NCI-H82 treated with DMSO at 0.1 percent for 48 hours (cell line): ENCODE results near the gene TOPORS.
"Not testable (repeated sequence)": the region's sequence is repeated elsewhere in the genome, so short reads cannot be mapped to it uniquely, and the experiment has no call there.

Source experiments
- DNase-seq: peaks from one replicate; lab custom pipeline; 2025; ENCODE audit not compliant: unreplicated experiment; lab: John Stamatoyannopoulos, UW

The TOPORS gene

DNA sequence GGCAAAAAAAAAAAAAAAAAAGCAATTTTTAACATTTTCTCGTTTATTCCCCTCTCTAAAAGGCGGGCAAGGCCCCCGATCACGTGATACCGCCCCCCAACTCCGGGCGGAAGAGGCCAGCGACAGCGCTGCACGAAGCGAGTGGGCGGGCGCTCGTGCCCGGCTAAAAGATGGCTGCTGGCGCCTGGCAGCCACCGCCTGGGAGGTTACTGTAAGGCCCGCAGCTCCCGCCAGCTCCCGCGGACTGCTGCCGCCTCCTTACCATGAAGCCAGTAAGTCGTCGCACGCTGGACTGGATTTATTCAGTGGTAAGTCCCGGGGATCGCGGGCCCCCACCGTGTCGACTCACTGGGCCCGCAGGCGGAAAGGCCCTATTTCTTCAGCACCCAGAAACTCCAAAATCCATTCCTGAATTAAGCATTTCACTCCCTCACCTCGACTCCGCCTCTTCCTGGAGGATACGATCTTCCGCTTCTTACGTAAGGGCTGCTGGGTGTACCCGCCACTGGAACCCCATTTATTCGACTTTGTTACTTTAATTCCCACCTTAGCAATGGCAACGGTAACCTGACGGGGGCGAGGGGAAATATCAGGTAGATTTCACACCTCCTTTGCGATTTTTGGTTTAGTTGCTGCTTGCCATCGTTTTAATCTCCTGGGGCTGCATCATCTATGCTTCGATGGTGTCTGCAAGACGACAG, at the start of gene TOPORS, which contains the start of gene SMIM27:
TOPORS (minus strand) TSS at position 415 of the 701 bp plus-strand sequence; CDS start at position 265, 150 bp downstream.
SMIM27 (plus strand) TSS at position 156 of the 701 bp plus-strand sequence; CDS start at position 264, 108 bp downstream.
- DNase-seq = peak; percentile 68

DNA sequence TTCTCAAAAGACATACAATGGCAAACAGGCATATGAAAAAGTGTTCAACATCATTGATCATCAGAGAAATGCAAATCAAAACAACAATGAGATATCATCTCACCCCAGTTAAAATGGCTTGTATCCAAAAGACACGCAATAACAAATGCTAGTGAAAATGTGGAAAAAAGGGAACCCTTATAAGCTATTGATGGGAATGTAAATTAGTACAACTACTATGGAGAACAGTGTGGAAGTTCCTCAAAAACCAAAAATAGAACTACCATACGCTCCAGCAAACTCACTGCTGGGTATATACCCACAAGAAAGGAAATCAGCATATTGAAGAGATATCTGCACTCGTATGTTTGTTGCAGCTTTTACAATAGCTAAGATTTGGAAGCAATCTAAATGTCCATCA, 46.6 kb upstream of the TOPORS start:
- not testable (repeated sequence) for DNase-seq

DNA sequence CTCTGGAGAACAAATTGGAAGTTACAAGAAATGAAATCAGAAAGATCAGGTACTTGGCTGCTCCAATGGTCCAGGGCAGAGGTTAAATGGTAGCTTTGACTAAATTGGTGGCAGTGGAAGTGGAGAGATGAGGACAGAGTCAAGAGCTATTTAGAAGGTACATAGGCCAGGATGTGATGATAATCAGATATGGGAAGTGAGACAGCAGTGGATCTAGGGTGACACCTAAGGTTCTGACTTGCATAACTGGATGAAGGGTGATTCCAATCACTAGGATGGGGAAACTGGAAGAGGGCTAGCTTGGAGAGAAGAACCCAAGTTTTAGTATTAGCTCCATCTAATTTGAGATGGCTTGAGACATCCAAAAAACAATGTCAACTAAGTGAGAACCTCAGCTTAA, 44.5 kb upstream of the TOPORS start:
- DNase-seq = no peak

DNA sequence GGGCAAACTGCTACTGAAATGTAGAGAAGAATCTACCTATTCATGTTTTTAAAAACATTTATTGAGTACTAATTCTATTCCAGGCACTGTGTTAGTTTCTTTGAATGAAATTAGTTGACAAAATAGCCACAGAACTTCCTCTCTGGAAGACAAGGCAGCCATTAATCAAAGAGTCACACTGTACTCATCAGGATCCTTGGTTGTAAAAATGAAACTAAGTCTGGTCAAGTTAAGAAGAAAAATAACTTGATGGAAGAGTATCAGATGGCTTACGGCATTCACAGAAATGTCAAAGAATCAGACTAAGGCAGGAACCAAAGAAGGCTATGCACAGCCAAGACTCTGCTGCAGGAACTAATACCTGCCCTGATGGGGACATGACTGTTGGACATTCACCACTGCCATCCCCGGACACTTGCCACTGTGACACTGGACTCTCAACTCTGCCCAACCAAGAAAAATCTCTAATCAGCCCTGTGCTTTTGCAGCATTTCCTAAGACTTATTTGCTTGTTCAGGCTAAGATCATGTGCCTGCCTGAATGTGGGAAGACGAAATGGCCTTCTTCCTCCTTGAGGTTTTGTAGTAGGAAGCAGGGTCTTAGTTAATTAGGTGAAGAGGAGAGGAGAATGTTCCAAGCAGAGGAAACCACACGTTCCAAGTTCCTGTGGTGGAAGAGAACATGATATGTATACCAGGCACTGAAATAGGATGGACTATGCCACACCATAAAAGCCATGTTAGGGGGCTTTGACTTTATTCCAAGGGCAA, 43.9 kb upstream of the TOPORS start:
- DNase-seq = no peak

DNA sequence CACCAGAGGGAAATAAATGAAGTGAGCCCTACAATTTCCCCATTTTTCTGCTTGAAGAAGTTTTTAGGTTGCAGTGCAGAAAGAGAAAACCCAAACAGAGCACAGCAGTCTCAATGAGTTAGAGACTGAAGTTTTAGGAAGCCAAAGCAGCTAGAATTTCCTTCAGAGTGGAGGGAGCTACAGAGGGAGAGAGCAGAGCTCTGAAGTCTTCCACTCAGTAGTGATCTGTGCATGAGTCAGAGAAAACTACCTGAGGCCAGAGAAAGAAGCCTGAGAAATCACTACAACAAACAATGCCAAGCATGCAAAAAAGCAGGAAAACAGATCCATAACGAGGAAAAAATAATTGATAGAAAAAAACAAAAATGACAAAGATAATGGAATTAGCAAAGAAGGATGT, 38.5 kb upstream of the TOPORS start:
- no peak for DNase-seq

GRCh38 chr9:32590476-32590875, 38.1 kb upstream of the TOPORS start:
- no peak for DNase-seq

- peak; percentile 25 for DNase-seq
These were observed 36.8 kb upstream of the TOPORS start for GRCh38 chr9:32589083-32589723.

DNA sequence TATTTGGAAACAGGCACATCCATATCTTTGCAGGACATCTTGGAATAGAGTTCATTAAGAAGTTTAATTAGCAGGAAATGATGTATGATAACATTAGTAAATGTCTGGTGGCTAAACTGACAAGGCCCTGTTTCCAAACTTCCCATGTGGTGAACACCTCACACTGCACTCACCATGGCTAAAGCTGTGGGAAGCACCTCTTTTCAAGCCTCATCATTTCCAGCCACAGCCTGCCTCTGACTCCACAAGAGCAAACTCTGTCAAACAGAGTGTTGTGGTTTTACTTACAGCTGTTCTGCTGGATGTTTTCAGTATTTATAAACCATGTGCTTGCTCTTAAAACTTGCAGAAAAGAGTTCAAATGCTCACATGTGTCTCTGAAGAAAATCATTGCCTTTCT, 35.5 kb upstream of the TOPORS start:
- DNase-seq = no peak

DNA sequence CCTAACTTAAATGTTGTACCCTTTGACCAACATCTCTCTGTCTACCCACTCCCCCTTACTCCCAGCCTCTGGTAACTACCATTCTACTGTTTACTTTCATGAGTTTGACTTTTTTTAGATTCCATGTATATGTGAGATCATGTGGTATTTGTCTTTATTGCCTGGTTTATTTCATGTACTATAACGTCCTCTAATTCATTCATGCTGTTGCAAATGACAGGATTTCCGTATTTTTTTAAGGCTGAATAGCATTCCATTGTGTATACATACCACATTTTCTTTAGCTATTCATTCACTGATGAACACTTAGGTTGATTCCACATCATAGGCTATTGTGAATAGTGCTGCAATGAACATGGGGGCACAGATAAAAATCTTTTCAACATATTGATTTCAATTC, 32.4 kb upstream of the TOPORS start:
- no peak for DNase-seq

DNA sequence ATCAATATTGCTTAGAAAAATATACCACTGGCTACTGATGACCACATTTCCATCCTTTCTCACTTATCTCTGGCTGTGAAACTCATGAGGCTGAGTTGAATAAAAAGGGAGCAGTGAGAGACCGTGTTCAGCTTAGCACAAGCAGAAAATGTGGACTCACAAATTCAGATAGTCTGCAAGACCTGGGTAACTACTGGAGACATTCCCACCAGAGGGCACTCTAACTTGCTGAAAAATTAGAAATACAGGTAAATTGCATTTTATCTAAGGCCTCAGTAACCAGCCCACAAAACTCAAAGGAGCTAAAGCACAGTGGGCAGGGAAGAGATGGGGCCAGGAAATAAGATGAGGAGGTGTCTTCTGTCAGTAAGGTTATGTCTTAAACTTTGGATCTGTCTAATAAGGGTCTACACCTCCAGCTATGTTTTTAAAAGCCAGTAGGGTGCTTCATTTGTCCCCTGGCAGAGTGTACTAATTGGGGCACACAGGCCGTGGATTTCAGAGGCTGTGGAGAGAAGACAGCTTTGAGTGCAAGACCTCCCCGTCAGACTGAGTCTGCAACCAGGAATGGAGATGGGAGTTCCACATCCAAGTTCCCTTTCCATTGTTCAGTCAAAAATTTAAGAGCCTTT, 29.2 kb upstream of the TOPORS start:
- peak; percentile 14 for DNase-seq

DNA sequence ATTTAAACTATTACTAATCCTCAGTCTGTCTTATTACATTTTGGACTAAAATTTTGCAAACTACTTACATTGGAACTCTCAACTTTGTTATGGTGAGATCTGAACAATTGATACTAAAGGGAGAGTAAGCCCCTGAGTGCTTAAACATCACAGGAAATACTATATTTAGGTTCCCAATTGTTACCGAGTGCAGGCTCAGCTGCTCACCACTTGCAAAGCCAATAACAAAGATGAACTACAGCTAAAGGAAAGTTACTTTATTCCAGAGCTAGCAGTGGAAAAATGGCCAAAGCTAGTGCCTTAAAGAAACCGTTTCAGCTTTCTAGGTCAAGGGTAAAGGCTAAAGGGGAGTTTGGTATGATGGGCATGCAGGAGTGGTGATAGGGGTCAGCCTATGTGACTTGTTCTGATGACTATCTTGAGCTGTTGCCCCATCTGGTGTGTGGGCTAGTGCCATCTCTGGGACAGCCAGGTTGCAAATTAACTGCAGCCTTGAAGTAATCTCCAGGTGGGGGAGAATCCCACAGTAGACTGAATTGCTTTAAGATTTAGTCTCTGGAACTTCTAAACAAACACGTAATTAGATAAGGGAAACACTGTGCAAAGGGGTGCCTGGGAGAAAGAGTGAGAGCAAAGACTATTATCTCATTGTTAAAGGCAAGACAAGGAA, 28.4 kb upstream of the TOPORS start:
- no peak for DNase-seq

GRCh38 chr9:32579706-32580331, 27.4 kb upstream of the TOPORS start:
- DNase-seq = peak; percentile 19

DNA sequence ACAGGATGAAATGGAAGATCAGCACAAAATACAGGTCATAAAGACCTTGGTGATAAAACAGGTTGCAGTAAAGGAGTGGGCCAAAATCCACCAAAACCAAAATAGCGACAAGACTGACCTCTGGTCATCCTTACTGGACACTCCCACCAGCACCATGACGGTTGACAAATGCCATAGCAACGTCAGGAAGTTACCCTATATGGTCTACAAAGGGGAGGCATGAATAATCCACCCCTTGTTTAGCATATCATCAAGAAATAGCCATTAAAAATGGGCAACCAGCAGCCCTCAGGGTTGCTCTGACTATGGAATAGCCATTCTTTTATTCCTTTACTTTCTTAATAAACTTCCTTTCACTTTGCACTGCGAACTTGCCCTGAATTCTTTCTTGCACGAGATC, 26.6 kb upstream of the TOPORS start:
- DNase-seq = no peak

DNA sequence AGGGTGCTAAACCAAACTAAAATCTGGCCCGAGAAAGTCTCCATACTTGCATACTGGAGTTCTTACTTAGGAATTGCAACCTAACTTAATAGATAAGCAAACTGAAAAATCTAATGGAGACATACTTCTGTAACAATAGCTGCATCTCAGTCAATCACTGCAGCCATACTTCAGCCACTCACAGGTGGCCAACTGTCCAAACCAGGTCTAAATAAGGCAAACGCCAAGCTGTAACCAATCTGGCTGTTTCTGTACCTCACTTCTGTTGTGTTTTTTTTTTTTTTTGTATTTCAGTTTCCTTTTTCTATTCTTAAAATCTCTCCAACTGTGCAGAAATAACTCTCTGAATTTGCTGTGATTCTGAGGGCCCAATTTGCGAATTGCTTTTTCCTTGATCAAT, 24.9 kb upstream of the TOPORS start:
- DNase-seq = no peak

- no peak for DNase-seq
These were observed 22.5 kb upstream of the TOPORS start for GRCh38 chr9:32574858-32575257.

- DNase-seq = no peak
These were observed 21.4 kb upstream of the TOPORS start for GRCh38 chr9:32573821-32574220.

- peak; percentile 59 for DNase-seq
These were observed 20.6 kb upstream of the TOPORS start, which contains the start of gene NDUFB6 for GRCh38 chr9:32572900-32573523. TSS of gene NDUFB6 (minus strand) at chr9:32573159. CDS start at chr9:32573060, 99 bp downstream.

DNA sequence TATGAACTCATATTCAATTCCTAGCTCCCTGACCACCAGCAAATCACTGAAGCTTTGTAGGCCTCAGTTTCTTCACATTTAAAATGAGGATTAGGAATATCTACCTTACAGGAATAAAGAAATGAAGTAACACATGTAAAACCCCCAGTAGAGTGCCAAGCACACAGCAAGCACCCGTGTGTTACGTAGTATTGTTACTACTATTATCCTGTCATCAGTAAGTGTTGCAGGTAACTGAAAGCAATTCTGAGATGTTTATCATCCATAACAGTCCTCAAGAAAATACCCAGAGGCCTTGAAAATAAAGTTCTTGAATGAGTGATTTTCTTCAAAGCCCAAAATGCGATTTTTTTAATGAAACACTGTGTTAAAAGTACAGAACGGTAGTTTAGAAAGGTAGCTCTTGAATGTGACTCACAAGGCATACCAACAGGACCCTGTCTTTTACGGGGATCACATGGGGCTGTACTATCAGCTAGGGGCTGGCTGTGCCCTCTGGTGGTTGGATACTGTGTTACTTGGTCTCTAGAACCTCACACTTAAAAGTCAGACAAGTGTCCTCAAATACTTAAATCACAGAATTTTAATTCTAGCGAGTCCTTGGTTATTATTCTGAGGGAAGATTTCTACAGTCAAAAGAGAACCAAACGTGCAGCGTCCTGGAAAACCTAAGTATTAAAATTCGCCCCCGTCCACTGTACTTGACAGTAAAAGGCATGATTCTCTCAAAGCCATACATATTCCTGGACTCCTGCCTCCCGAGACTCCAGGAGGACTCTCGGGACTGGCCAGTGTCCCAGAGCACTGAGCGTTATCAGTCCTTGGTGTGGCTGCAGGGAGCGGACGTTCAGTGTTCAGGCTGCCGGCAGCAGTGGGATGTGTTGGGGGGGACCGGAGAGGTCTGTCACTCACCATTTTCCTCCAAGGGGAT, 19.8 kb upstream of the TOPORS start:
- peak; percentile 20 for DNase-seq

- DNase-seq = no peak
These were observed 17.9 kb upstream of the TOPORS start for GRCh38 chr9:32570262-32570661.
